H1 (cell line): ENCODE data around the gene KCNA1. TPM values are rescaled to one million over a fixed set of nuclear protein-coding genes. Genes with fewer than 3 reads are reported as not detected.

Experiments
- CTCF ChIA-PET: fragments of 300-600 bp; sonication (Branson Sonifier 250); formaldehyde crosslinking; loops from one replicate; lab custom pipeline; 2021; ENCODE audit not compliant: partially characterized antibody; lab: Charles Lee
- POLR2A ChIA-PET: fragments of 300-600 bp; sonication (Branson Sonifier 250); formaldehyde crosslinking; loops from one replicate; lab custom pipeline; 2021; ENCODE audit warnings: inconsistent platforms; ENCODE audit not compliant: partially characterized antibody; lab: Charles Lee
- DNase-seq, 2 experiments: peaks; one replicate each; pipeline versions ENCODE4 v3.0.0 to v3.0.0-alpha.2; 2010 to 2022; ENCODE audit warnings: low spot score in 2 of 2, low read depth in 1 of 2, mixed read lengths in 1 of 2
- FAIRE-seq: peaks from 2 replicates; lab custom pipeline; 2011; peaks lifted over from hg19 to GRCh38; lab: Jason Lieb, UNC
- H2AFZ ChIP-seq: 2 replicates; pipeline ENCODE4 v1.8.1; 2012; ENCODE audit warnings: low read length, inconsistent platforms
- H2AK5ac ChIP-seq: 2 replicates; pipeline ENCODE4 v1.6.1; 2013; ENCODE audit warnings: low read depth, low read length
- H2BK120ac ChIP-seq: replicated peaks from 2 replicates; pipeline ENCODE3; 2013; ENCODE audit warnings: low read depth, low read length, inconsistent platforms
- H2BK12ac ChIP-seq: 2 replicates; pipeline ENCODE4 v1.6.1; 2013; ENCODE audit warnings: low read depth, low read length
- H2BK15ac ChIP-seq: 2 replicates; pipeline ENCODE4 v1.6.1; 2013; ENCODE audit warnings: low read length
- H2BK20ac ChIP-seq: 2 replicates; pipeline ENCODE4 v1.6.1; 2013; ENCODE audit warnings: low read length
- H2BK5ac ChIP-seq: 2 replicates; pipeline ENCODE4 v1.6.1; 2013; ENCODE audit warnings: low read depth, low read length
- H3K14ac ChIP-seq: 2 replicates; pipeline ENCODE4 v1.6.1; 2013; ENCODE audit warnings: inconsistent platforms; ENCODE audit not compliant: insufficient read length
- H3K18ac ChIP-seq: 2 replicates; pipeline ENCODE4 v1.6.1; 2013; ENCODE audit warnings: low read length; ENCODE audit errors: extremely low read depth
- H3K23ac ChIP-seq: 2 replicates; pipeline ENCODE4 v1.6.1; 2013; ENCODE audit warnings: inconsistent platforms; ENCODE audit not compliant: insufficient read length
- H3K23me2 ChIP-seq: 2 replicates; pipeline ENCODE4 v1.6.1; 2013; ENCODE audit warnings: low read depth, low read length
- H3K27ac ChIP-seq: 2 replicates; pipeline ENCODE4 v1.6.1; 2011; ENCODE audit warnings: low read depth, low read length, inconsistent platforms
- H3K27me3 ChIP-seq, 4 experiments: replicated peaks in 1 of 4; 1 replicate in 1 of 4; 2 replicates in 3 of 4; pipeline versions ENCODE4 v1.6.1 to v1.8.1; 2011 to 2013; ENCODE audit warnings: low read length in 3 of 4, mild to moderate bottlenecking in 3 of 4, inconsistent platforms in 2 of 4, mixed read lengths in 2 of 4, moderate library complexity in 1 of 4; ENCODE audit not compliant: control insufficient read depth in 3 of 4, insufficient read depth in 3 of 4; ENCODE audit errors: extremely low read depth in 1 of 4
- H3K36me3 ChIP-seq, 4 experiments: 2 replicates each; pipeline versions ENCODE4 v1.6.1 to v1.8.1; 2011 to 2013; ENCODE audit warnings: mild to moderate bottlenecking in 4 of 4, low read length in 3 of 4, moderate library complexity in 2 of 4, control low read depth in 1 of 4, inconsistent platforms in 1 of 4; ENCODE audit not compliant: insufficient read depth in 4 of 4, control insufficient read depth in 2 of 4
- H3K4ac ChIP-seq: replicated peaks from 2 replicates; pipeline ENCODE3; 2013; ENCODE audit warnings: low read length, low read depth, mixed read lengths, inconsistent platforms; ENCODE audit not compliant: insufficient read length
- H3K4me1 ChIP-seq, 4 experiments: replicated peaks in 1 of 4; 1 replicate in 1 of 4; 2 replicates in 3 of 4; pipeline versions ENCODE4 v1.6.1 to v1.8.1; 2011 to 2013; ENCODE audit warnings: low read length in 3 of 4, inconsistent platforms in 2 of 4, mixed read lengths in 1 of 4; ENCODE audit not compliant: insufficient read depth in 4 of 4, control insufficient read depth in 3 of 4
- H3K4me2 ChIP-seq, 2 experiments: 2 replicates each; pipeline versions ENCODE4 v1.6.1 to v1.8.1; 2011 to 2013; ENCODE audit warnings: low read depth in 2 of 2, low read length in 2 of 2, control low read depth in 1 of 2, inconsistent platforms in 1 of 2, mild to moderate bottlenecking in 1 of 2; ENCODE audit not compliant: insufficient read depth in 1 of 2
- H3K4me3 ChIP-seq, 4 experiments: fragments of 200-600, 300-600 bp in 1 of 4; sonication (generic), shearing (Covaris generic), sonication (Bioruptor Twin) in 1 of 4; 2 replicates each; pipeline versions ENCODE4 v1.5.1 to v1.8.1; 2011 to 2016; ENCODE audit warnings: low read length in 4 of 4, low read depth in 3 of 4, control low read depth in 2 of 4, inconsistent platforms in 2 of 4, mild to moderate bottlenecking in 2 of 4, mixed read lengths in 1 of 4, moderate library complexity in 1 of 4; ENCODE audit not compliant: insufficient read depth in 2 of 4; ENCODE audit errors: extremely low read depth in 1 of 4
- H3K56ac ChIP-seq: replicated peaks from 2 replicates; pipeline ENCODE3; 2013; ENCODE audit warnings: low read depth, mild to moderate bottlenecking, mixed read lengths, low read length, inconsistent platforms; ENCODE audit not compliant: insufficient read length
- H3K79me1 ChIP-seq: 2 replicates; pipeline ENCODE4 v1.6.1; 2013; ENCODE audit warnings: low read depth, low read length, control low read depth
- H3K79me2 ChIP-seq, 2 experiments: 2 replicates each; pipeline versions ENCODE4 v1.6.1 to v1.8.1; 2012 to 2013; ENCODE audit warnings: low read length in 2 of 2, mild to moderate bottlenecking in 2 of 2, inconsistent platforms in 1 of 2; ENCODE audit not compliant: insufficient read depth in 2 of 2, control insufficient read depth in 1 of 2
- H3K9ac ChIP-seq, 4 experiments: replicated peaks in 1 of 4; 1 replicate in 1 of 4; 2 replicates in 3 of 4; pipeline versions ENCODE4 v1.6.1 to v1.8.1; 2011 to 2013; ENCODE audit warnings: low read depth in 3 of 4, low read length in 3 of 4, control low read depth in 2 of 4, mild to moderate bottlenecking in 2 of 4, moderate library complexity in 2 of 4, inconsistent platforms in 1 of 4; ENCODE audit errors: extremely low read depth in 1 of 4
- H3K9me3 ChIP-seq, 2 experiments: 2 replicates each; pipeline versions ENCODE4 v1.6.1 to v1.8.1; 2012 to 2013; ENCODE audit warnings: mild to moderate bottlenecking in 2 of 2, moderate library complexity in 2 of 2, control low read depth in 1 of 2, inconsistent platforms in 1 of 2, low read depth in 1 of 2, low read length in 1 of 2, mixed read lengths in 1 of 2; ENCODE audit not compliant: insufficient read depth in 2 of 2
- H4K20me1 ChIP-seq, 2 experiments: replicated peaks in 1 of 2; 2 replicates each; pipeline versions ENCODE3 to v1.8.1; 2011 to 2013; ENCODE audit warnings: inconsistent platforms in 2 of 2, low read length in 2 of 2, mild to moderate bottlenecking in 1 of 2; ENCODE audit not compliant: insufficient read depth in 2 of 2, control insufficient read depth in 1 of 2
- H4K5ac ChIP-seq: 2 replicates; pipeline ENCODE4 v1.6.1; 2013; ENCODE audit warnings: low read length, low read depth, mixed read lengths, inconsistent platforms; ENCODE audit not compliant: insufficient read length
- H4K8ac ChIP-seq: 2 replicates; pipeline ENCODE4 v1.8.0; 2013; ENCODE audit warnings: mild to moderate bottlenecking, moderate library complexity, low read length, inconsistent platforms; ENCODE audit not compliant: insufficient read depth; ENCODE audit errors: extremely low read depth
- H4K91ac ChIP-seq: replicated peaks from 2 replicates; pipeline ENCODE3; 2013; ENCODE audit warnings: low read length, mixed read lengths, inconsistent platforms; ENCODE audit not compliant: insufficient read length
- BCL11A ChIP-seq, 2 experiments: IDR thresholded peaks; one replicate each; pipeline ENCODE4 v1.6.1; 2011; ENCODE audit warnings: low read depth in 2 of 2, low read length in 2 of 2, mild to moderate bottlenecking in 2 of 2
- CREB1 ChIP-seq: IDR thresholded peaks from 2 replicates; pipeline ENCODE4 v1.6.1; 2012; ENCODE audit warnings: inconsistent platforms
- KDM1A ChIP-seq: fragments of 200-600, 300-600 bp; sonication (generic); IDR thresholded peaks from 2 replicates; pipeline ENCODE4 v1.7.1; 2016; ENCODE audit warnings: mild to moderate bottlenecking, low read length, borderline replicate concordance
- KDM5A ChIP-seq: fragments of 200-600 bp; IDR thresholded peaks from 2 replicates; pipeline ENCODE4 v1.7.1; 2012; ENCODE audit warnings: mild to moderate bottlenecking, low read length, inconsistent platforms, mixed read lengths
- NANOG ChIP-seq: IDR thresholded peaks from 2 replicates; pipeline ENCODE4 v1.6.1; 2011; ENCODE audit warnings: low read length, low read depth, mild to moderate bottlenecking, inconsistent platforms; ENCODE audit not compliant: insufficient read depth, poor library complexity, severe bottlenecking
- POU5F1 ChIP-seq: IDR thresholded peaks from 2 replicates; pipeline ENCODE4 v1.6.1; 2011; ENCODE audit warnings: low read depth, mild to moderate bottlenecking, low read length, moderate library complexity
- RAD21 ChIP-seq, 2 experiments: IDR thresholded peaks in 1 of 2; conservative IDR thresholded peaks in 1 of 2; 2 replicates each; pipeline ENCODE4 v1.6.1; 2011; ENCODE audit warnings: low read depth in 2 of 2, low read length in 2 of 2, improper control_type of control experiment in 1 of 2, inconsistent platforms in 1 of 2, mild to moderate bottlenecking in 1 of 2, moderate library complexity in 1 of 2
- RXRA ChIP-seq: IDR thresholded peaks from 2 replicates; pipeline ENCODE4 v1.6.1; 2011; ENCODE audit warnings: low read depth, mild to moderate bottlenecking, low read length, moderate library complexity; ENCODE audit not compliant: insufficient read depth
- SP1 ChIP-seq: IDR thresholded peaks from 2 replicates; pipeline ENCODE4 v1.6.1; 2011; ENCODE audit warnings: low read depth, low read length
- SRF ChIP-seq: IDR thresholded peaks from 2 replicates; pipeline ENCODE4 v1.6.1; 2011; ENCODE audit warnings: mild to moderate bottlenecking, low read depth, low read length, moderate library complexity
- TCF12 ChIP-seq: IDR thresholded peaks from 2 replicates; pipeline ENCODE4 v1.6.1; 2011; ENCODE audit warnings: low read depth, mild to moderate bottlenecking, low read length
- ZNF274 ChIP-seq: IDR thresholded peaks from 2 replicates; pipeline ENCODE4 v1.7.0; 2012; ENCODE audit warnings: low read length, borderline replicate concordance; ENCODE audit errors: extremely low read depth
- WGBS, 2 experiments: shearing (Covaris generic) in 1 of 2; methylation state at CpG; one replicate each; pipeline versions ENCODE4 v1.1.6 to v1.1.7; 2013 to 2015; ENCODE audit warnings: low lambda C conversion rate in 2 of 2, mixed read lengths in 2 of 2, inconsistent platforms in 1 of 2, low coverage in 1 of 2, missing lambda C conversion rate in 1 of 2; ENCODE audit not compliant: insufficient replicate concordance in 2 of 2, insufficient coverage in 1 of 2, insufficient read length in 1 of 2; ENCODE audit errors: extremely low coverage in 1 of 2, missing lambda C conversion rate in 1 of 2; 5-methylcytosine and 5-hydroxymethylcytosine counted together
- polyA plus RNA-seq, 7 experiments: library from polyadenylated mRNA; depleted of rRNA in 3 of 7; stranded (reverse) in 5 of 7; unstranded in 2 of 7; fragments of >200 nt in 5 of 7; fragments of 200-250 nt in 2 of 7; gene quantifications; 1 replicate in 5 of 7; 2 replicates in 1 of 7; 4 replicates in 1 of 7; pipeline versions ENCODE4 v1.2.1 to v1.2.3, GENCODE V29; 2011 to 2013; ENCODE audit warnings: missing spikeins in 2 of 7, mixed read lengths in 2 of 7
- total RNA-seq: library from RNA; stranded (reverse); fragmentation: NEBNext Ultra II Directional; extraction: Animal tissue kit (Norgen Biotek cat#: 25700); gene quantifications from 2 replicates; pipeline ENCODE4 v1.2.1, GENCODE V29; 2021
- TF ChIP-seq, protein P1 (sequence below): IDR thresholded peaks from 2 replicates; pipeline ENCODE4 v1.6.1; 2012; ENCODE audit warnings: low read length, inconsistent platforms

KCNA1 gene
- total and polyA plus RNA-seq, 2 of the 8 experiments (the other 6 are each of a cell fraction or from before 2014, with no cell fraction given) = 0.23 to 0.30 TPM

DNA sequence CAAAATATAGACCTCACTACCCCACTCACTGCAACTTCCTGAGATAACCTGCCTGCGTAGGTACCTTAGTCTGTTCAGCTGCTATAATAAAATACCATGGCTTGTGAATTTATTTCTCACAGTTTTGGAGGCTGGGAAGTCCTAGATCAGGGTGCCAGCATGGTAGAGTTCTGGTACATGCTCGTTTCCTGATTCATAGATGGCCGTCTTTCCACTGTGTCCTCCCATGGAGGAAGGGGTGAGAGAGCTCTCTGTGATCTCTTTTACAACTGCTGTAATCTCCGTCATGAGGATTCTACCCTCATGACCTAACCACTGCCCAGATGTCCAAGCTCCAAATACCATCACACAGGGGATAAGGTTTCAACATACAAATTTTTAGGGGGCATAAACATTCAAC is 49.7 kb downstream of the KCNA1 start:
- H4K20me1 ChIP-seq = no peaks in the 10 kb centered on the region
- no peaks in the 10 kb centered on the region for H3K23me2 ChIP-seq
- peaks cover 0 to 2% (median 0%) of the 10 kb centered on the region in 4 experiments; a peak in 3 of 7 replicates for H3K4me1 ChIP-seq
- no peak overlapping the region for H3K18ac ChIP-seq
- H3K4ac ChIP-seq = no peak overlapping the region
- H3K23ac ChIP-seq = no peak overlapping the region
- H3K27me3 ChIP-seq = peaks cover 0 to 2% (median 0%) of the 10 kb centered on the region in 4 experiments; a peak in 1 of 7 replicates
- ChIA-PET CTCF (interaction anchor here (0.9 to 2.7 kb wide), 9 partner anchors 8 to 104 kb away, joined by 3 to 8 read pairs (median 5); no protein-coding TSS in a partner anchor), POLR2A (interaction anchor here (1.1 kb wide), 1 partner anchor 20 kb away, joined by 3 read pairs; no protein-coding TSS in a partner anchor)
- DNase-seq (no peak), FAIRE-seq (no peak)
- no peak overlapping the region for H4K8ac ChIP-seq
- H2BK12ac ChIP-seq = no peak overlapping the region
- H3K79me2 ChIP-seq = no peaks in the 10 kb centered on the region
- H2BK120ac ChIP-seq = no peak overlapping the region
- no peak overlapping the region for H3K9ac ChIP-seq
- 87% methylated on average over 4 of the region's 4 CpGs; no CpG with 5 or more reads in 1 of the 2 experiments for WGBS, 2 experiments
- no peak overlapping the region for H2AK5ac ChIP-seq
- no peak overlapping the region for H2BK5ac ChIP-seq
- H3K56ac ChIP-seq = no peak overlapping the region
- no peak overlapping the region for H3K4me2 ChIP-seq
- H4K91ac ChIP-seq = no peak overlapping the region
- H3K79me1 ChIP-seq = no peaks in the 10 kb centered on the region
- H2BK20ac ChIP-seq = no peak overlapping the region
- no peak overlapping the region for H2AFZ ChIP-seq
- H3K27ac ChIP-seq = no peak overlapping the region
- no peaks in the 10 kb centered on the region for H3K36me3 ChIP-seq
- H4K5ac ChIP-seq = no peak overlapping the region
- H3K9me3 ChIP-seq = no peaks in the 10 kb centered on the region
- H3K14ac ChIP-seq = no peak overlapping the region
- no peak overlapping the region for H3K4me3 ChIP-seq
- H2BK15ac ChIP-seq = no peak overlapping the region
- TF ChIP-seq TCF12 (no peak), KDM1A (no peak), SRF (no peak), ZNF274 (no peak), BCL11A (IDR thresholded peaks at IDR 0.05; ENCODE audit: low read depth in 2 of 2, low read length in 2 of 2) (no peak), KDM5A (no peak), RAD21 (IDR thresholded peaks at IDR 0.05 in 1 of 2, conservative IDR thresholded peaks at IDR 0.05 in 1 of 2; ENCODE audit: low read depth in 2 of 2, low read length in 2 of 2) (no peak), NANOG (no peak), RXRA (no peak), SP1 (no peak), POU5F1 (no peak), CREB1 (no peak)
- TF ChIP-seq, protein P1, sequence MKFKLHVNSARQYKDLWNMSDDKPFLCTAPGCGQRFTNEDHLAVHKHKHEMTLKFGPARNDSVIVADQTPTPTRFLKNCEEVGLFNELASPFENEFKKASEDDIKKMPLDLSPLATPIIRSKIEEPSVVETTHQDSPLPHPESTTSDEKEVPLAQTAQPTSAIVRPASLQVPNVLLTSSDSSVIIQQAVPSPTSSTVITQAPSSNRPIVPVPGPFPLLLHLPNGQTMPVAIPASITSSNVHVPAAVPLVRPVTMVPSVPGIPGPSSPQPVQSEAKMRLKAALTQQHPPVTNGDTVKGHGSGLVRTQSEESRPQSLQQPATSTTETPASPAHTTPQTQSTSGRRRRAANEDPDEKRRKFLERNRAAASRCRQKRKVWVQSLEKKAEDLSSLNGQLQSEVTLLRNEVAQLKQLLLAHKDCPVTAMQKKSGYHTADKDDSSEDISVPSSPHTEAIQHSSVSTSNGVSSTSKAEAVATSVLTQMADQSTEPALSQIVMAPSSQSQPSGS = no peak
